Skeletal muscle tissue (tissue), 4 donors: ENCODE results near the gene SYNGR3. TPM values are rescaled to one million over a fixed set of nuclear protein-coding genes. Genes with fewer than 3 reads are reported as not detected.
"Not testable (repeated sequence)": the region's sequence is repeated elsewhere in the genome, so short reads cannot be mapped to it uniquely, and the experiment has no call there.

Source experiments
- H3K27ac ChIP-seq: one replicate; pipeline ENCODE4 v1.7.0; 2013; ENCODE audit warnings: mild to moderate bottlenecking, low read depth, low read length, inconsistent platforms
- H3K27me3 ChIP-seq, 3 donors: one replicate each; pipeline ENCODE4 v1.7.0; 2013; ENCODE audit warnings: low read length in 3 of 3; ENCODE audit not compliant: control insufficient read depth in 3 of 3, insufficient read depth in 3 of 3
- H3K36me3 ChIP-seq, 3 donors: one replicate each; pipeline ENCODE4 v1.7.0; 2013; ENCODE audit warnings: low read length in 3 of 3; ENCODE audit not compliant: control insufficient read depth in 3 of 3, insufficient read depth in 3 of 3
- H3K4me1 ChIP-seq, 3 donors: one replicate each; pipeline ENCODE4 v1.7.0; 2013; ENCODE audit warnings: low read length in 3 of 3, mild to moderate bottlenecking in 3 of 3; ENCODE audit not compliant: control insufficient read depth in 3 of 3, insufficient read depth in 3 of 3
- H3K4me3 ChIP-seq, 3 donors: one replicate each; pipeline ENCODE4 v1.7.0; 2013; ENCODE audit warnings: low read length in 3 of 3
- H3K9ac ChIP-seq, 3 donors: one replicate each; pipeline ENCODE4 v1.7.0; 2013; ENCODE audit warnings: low read length in 3 of 3, mild to moderate bottlenecking in 3 of 3, moderate library complexity in 2 of 3, low read depth in 1 of 3
- H3K9me3 ChIP-seq, 3 donors: one replicate each; pipeline ENCODE4 v1.7.0; 2013; ENCODE audit warnings: low read length in 3 of 3; ENCODE audit not compliant: control insufficient read depth in 3 of 3
- total RNA-seq: library from RNA; depleted of rRNA; stranded (reverse); fragments of >200 nt; gene quantifications from one replicate; pipeline ENCODE4 v1.2.3, GENCODE V29; 2014
- donor health status: Osteomylitis.

The SYNGR3 gene
- total RNA-seq, 1 donor from 2014 or later, result 0.52 TPM

DNA sequence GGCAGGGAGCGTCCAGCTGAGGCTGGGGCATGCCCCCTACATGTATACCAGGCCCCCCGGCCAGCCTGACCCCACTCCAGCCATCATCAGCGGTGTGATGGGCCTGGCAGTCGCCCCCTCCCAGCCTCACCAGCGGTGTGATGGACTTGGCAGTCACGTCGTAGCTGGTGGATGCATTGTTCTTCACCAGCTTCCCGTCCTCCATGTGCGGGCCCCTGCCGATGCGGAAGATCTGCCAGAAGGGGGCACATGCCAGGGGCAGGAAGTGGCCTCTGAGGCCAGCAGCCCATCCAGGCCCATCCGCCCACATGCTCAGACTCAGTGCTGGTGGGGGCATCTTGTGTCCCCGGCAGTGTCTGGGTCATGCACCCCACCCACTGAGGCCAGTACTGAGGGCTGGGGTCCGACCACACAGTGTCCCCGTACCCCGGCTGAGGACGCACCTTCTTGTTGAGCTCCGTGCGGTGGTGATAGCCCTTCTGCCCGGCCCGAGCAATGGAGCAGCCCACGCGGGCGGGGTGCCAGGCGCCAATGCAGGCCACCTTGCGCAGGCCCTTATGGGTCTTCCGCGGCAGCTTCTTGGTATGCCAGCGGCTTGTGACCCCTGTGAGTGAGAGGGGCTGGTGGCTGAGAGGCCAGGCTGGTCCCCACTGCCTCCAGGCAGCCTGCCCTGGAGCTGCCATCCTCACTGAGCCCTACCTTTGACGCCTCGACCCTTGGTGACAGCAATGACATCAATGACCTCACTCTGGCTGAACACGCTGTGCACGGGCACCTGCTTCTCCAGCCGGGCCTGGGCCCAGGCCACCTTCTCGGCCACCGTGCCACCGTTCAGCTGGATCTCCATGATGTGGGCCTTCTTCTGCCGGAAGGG, 43.0 kb upstream of the SYNGR3 start:
- peaks cover 10 to 13% (median 11%) of the 10 kb centered on the region in 3 donors for H3K36me3 ChIP-seq
- no peaks in the 10 kb centered on the region for H3K27me3 ChIP-seq
- peak overlapping the region; percentile 97 for H3K27ac ChIP-seq
- H3K4me1 ChIP-seq, result peaks cover 61 to 79% (median 76%) of the 10 kb centered on the region in 3 donors
- peak overlapping the region in 2 of 3 donors; percentile 22 to 73 for H3K9ac ChIP-seq
- no peaks in the 10 kb centered on the region for H3K9me3 ChIP-seq
- H3K4me3 ChIP-seq, result peak overlapping the region in 2 of 3 donors; percentile 29 to 36

DNA sequence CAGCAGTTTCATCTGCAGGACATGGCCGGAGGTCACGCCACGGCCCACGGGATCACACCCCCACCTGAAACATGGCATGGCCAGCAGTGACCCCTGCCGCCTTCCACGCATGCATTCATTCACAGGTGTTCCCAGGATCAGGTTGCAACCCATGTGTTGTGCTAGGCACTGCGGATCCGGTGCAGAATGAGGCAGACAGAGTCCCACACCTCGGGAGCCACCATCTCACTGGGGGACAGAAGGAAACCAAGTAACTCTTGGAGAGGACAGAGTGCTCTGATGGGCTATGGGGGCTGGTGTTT, 42.5 kb upstream of the SYNGR3 start:
- no peaks in the 10 kb centered on the region for H3K9me3 ChIP-seq
- peak overlapping the region; percentile 40 for H3K27ac ChIP-seq
- peaks cover 55 to 76% (median 71%) of the 10 kb centered on the region in 3 donors for H3K4me1 ChIP-seq
- peak overlapping the region in 2 of 3 donors; percentile 22 to 73 for H3K9ac ChIP-seq
- H3K36me3 ChIP-seq, result peaks cover 10 to 15% (median 11%) of the 10 kb centered on the region in 3 donors
- no peaks in the 10 kb centered on the region for H3K27me3 ChIP-seq
- H3K4me3 ChIP-seq, result peak overlapping the region in 2 of 3 donors; percentile 29 to 36

DNA sequence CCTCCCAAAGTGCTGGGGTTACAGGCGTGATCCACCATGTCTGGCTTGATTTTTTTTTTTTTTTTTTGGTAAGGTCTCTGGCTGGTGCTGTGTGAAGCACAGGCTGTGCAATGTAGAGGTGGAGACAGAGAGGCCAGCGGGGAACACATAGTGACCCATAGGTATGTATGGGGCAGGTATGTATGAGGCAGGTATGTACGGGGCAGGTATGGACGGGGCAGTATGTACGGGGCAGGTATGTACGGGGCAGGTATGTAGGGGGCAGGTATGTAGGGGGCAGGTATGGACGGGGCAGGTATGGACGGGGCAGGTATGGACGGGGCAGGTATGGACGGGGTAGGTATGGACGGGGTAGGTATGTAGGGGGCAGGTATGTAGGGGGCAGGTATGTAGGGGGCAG, 40.3 kb upstream of the SYNGR3 start:
- peaks cover 54 to 76% (median 63%) of the 10 kb centered on the region in 3 donors for H3K4me1 ChIP-seq
- H3K9me3 ChIP-seq, result no peaks in the 10 kb centered on the region
- H3K36me3 ChIP-seq, result peaks cover 15 to 17% (median 15%) of the 10 kb centered on the region in 3 donors
- H3K4me3 ChIP-seq, result no peak overlapping the region
- peak overlapping the region; percentile 93 for H3K27ac ChIP-seq
- H3K9ac ChIP-seq, result peak overlapping the region in 1 of 3 donors; percentile 83
- H3K27me3 ChIP-seq, result no peaks in the 10 kb centered on the region

DNA sequence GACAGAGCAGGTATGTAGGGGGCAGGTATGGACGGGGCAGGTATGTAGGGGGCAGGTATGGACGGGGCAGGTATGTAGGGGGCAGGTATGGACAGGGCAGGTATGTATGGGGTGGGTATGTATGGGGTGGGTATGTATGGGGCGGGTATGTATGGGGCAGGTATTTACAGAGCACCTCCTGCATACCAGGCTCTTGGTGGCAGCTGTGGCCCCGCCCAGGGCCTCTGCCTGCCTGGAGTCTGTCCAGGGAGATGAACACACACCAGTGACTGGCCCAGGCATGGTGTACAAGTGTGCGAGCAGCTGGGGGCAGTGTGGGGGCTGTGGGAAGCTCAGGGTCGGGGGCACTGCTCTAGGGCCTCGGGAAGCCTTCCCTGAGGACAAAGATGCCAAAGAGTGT, 39.7 kb upstream of the SYNGR3 start:
- peak overlapping the region in 2 of 3 donors; percentile 22 to 31 for H3K4me3 ChIP-seq
- H3K27ac ChIP-seq, result peak overlapping the region; percentile 93
- no peaks in the 10 kb centered on the region for H3K27me3 ChIP-seq
- H3K36me3 ChIP-seq, result peaks cover 15 to 16% (median 15%) of the 10 kb centered on the region in 3 donors
- H3K9ac ChIP-seq, result peak overlapping the region; percentile 23 to 83 (median 61)
- peaks cover 53 to 76% (median 62%) of the 10 kb centered on the region in 3 donors for H3K4me1 ChIP-seq
- H3K9me3 ChIP-seq, result no peaks in the 10 kb centered on the region

DNA sequence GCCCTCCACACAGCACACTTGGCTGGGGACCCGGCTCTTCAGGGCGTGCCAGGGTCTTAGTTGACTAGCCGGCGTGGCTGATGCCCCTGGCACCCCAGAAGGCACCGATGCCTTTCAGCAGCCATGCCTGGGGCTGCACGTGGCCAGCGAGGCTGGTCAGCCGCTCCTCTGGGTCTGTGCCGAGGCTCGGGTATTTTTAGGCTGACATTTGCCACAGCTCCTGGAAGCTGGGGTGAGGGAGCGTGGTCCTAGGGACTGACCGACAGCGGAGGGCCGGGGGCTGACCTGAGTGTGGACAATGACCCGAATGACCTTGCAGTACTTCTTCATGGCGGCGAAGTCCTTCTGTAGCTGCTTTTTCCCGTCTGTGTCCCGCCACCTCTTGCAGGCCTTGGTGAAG, 39.2 kb upstream of the SYNGR3 start:
- Histone ChIP-seq H3K4me3 (peak overlapping the region; percentile 44 to 54 (median 48)), H3K36me3 (peaks cover 12 to 15% (median 13%) of the 10 kb centered on the region in 3 donors), H3K27ac (peak overlapping the region; percentile 93), H3K9me3 (no peaks in the 10 kb centered on the region), H3K4me1 (peaks cover 49 to 71% (median 59%) of the 10 kb centered on the region in 3 donors), H3K9ac (peak overlapping the region; percentile 59 to 83 (median 65)), H3K27me3 (no peaks in the 10 kb centered on the region)

DNA sequence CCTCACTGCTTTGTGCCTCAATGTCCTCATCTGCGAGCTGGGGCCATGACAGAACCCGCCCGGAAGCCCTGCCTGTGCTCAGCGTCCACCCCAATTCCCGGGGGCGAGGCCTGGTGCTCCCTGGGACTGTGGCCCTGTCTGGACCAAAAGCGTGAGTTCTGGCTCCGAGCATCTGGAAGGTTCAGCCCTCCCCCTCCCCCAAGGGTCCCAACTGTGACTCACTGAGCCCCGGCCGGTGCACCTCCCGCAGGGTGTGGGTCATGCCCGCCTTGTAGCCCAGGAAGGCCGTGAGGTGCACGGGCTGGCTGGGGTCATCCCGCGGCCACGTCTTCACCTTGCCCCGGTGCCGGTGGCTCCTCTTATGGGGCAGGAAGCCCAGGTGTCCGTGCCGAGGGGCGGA, 36.0 kb upstream of the SYNGR3 start:
- Histone ChIP-seq H3K27me3 (no peaks in the 10 kb centered on the region), H3K27ac (peak overlapping the region; percentile 97), H3K36me3 (peaks cover 2 to 8% (median 5%) of the 10 kb centered on the region in 3 donors), H3K4me1 (peaks cover 28 to 51% (median 36%) of the 10 kb centered on the region in 3 donors), H3K9ac (peak overlapping the region; percentile 91 to 98 (median 97)), H3K9me3 (no peaks in the 10 kb centered on the region), H3K4me3 (peak overlapping the region; percentile 78 to 90 (median 88))

DNA sequence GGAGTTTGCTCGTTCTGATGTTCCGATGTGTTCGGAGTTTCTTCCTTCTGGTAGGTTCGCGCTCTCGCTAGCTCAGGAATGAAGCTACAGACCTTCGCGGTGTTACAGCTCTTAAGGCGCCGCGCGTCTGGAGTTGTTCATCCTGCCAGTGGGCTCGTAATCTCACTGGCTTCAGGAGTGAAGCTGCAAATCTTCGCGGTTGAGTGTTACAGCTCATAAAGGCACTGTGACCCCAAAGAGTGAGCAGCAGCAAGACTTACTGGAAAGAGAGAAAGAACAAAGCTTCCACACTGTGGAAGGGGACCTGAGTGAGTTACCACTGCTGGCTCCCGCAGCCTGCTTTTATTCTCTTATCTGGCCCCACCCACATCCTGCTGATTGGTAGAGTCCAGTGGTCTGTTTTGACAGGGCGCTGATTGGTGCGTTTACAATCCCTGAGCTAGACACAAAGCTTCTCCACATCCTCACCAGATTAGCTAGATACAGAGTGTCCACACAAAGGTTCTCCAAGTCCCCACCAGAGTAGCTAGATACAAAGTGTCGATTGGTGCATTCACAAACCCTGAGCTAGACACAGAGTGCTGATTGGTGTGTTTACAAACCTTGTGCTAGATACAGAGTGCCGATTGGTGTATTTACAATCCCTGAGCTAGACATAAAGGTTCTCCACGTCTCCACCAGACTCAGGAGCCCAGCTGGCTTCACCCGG, 32.2 kb upstream of the SYNGR3 start:
- not testable (repeated sequence) for H3K9me3 ChIP-seq

DNA sequence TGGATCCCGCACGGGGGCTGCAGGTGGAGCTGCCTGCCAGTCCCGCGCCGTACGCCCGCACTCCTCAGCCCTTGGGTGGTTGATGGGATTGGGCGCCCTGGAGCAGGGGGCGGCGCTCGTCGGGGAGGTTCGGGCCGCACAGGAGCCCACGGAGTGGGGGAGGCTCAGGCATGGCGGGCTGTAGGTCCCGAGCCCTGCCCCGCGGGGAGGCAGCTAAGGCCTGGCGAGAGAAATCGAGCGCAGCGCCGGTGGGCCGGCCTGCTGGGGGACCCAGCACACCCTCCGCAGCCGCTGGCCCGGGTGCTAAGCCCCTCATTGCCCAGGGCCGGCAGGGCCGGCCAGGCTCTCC, 31.7 kb upstream of the SYNGR3 start:
- Histone ChIP-seq H3K36me3 (peaks cover 19 to 29% (median 24%) of the 10 kb centered on the region in 3 donors), H3K4me1 (peaks cover 27 to 48% (median 31%) of the 10 kb centered on the region in 3 donors)
- not testable (repeated sequence) for H3K9me3 ChIP-seq, H3K9ac ChIP-seq, H3K27ac ChIP-seq, H3K27me3 ChIP-seq, H3K4me3 ChIP-seq

More for the DNA sequence above, 32.2 kb upstream of the SYNGR3 start:
- not testable (repeated sequence) for H3K27ac ChIP-seq, H3K4me3 ChIP-seq, H3K9ac ChIP-seq, H3K27me3 ChIP-seq
- Histone ChIP-seq H3K36me3 (peaks cover 16 to 27% (median 22%) of the 10 kb centered on the region in 3 donors), H3K4me1 (peaks cover 25 to 48% (median 29%) of the 10 kb centered on the region in 3 donors)

DNA sequence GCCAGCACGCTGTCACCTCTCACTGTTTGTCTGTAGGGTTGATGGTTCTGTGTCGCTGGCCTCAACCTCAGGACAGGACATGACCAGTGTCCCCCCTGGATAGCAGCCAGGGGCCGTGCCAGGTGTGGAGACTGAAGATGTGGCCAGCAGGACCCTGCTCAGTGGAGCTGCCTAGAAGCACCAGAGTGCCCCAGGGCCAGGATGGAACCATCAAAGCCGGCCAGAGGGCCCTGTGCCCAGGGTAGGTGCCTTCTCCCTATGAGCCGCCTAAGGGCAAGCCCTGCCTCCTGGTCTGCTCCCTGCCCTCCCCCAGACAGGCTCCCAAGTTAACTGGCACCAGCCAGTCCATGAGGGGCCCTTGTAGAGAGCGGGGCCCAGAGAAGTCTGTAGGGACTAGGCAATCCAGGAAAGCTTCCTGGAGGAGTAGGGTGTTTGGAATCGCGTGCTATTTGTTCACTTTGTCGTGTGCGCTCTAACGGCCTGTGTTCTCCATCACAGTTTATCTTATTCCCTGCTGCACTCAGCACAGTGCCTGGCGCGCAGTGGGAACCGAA, 31.0 kb upstream of the SYNGR3 start:
- H3K9me3 ChIP-seq, result no peaks in the 10 kb centered on the region
- peaks cover 24 to 30% (median 26%) of the 10 kb centered on the region in 3 donors for H3K36me3 ChIP-seq
- peak overlapping the region; percentile 82 for H3K27ac ChIP-seq
- H3K9ac ChIP-seq, result peak overlapping the region in 2 of 3 donors; percentile 69 to 98
- H3K27me3 ChIP-seq, result no peaks in the 10 kb centered on the region
- peaks cover 31 to 49% (median 32%) of the 10 kb centered on the region in 3 donors for H3K4me1 ChIP-seq
- peak overlapping the region; percentile 59 to 94 (median 63) for H3K4me3 ChIP-seq
